Suprapubic skin (tissue), 4 donors: Measurements from ENCODE around the gene NBEA. TPM values are rescaled to one million over a fixed set of nuclear protein-coding genes. Genes with fewer than 3 reads are reported as not detected.

ENCODE experiments used
- DNase-seq, 2 donors: peaks; one replicate each; pipeline ENCODE4 v3.0.0-alpha.2; 2019; ENCODE audit warnings: low spot score in 2 of 2
- H3K27ac ChIP-seq: fragments of 200-600 bp; sonication (generic); one replicate; pipeline ENCODE4 v1.5.1; 2019
- H3K27me3 ChIP-seq: fragments of 200-600 bp; sonication (generic); one replicate; pipeline ENCODE4 v1.5.1; 2019
- H3K36me3 ChIP-seq: fragments of 200-600 bp; sonication (generic); one replicate; pipeline ENCODE4 v1.5.1; 2019
- H3K4me1 ChIP-seq: fragments of 200-600 bp; sonication (generic); one replicate; pipeline ENCODE4 v1.5.1; 2019
- H3K4me3 ChIP-seq: fragments of 200-600 bp; sonication (generic); one replicate; pipeline ENCODE4 v1.5.1; 2019; ENCODE audit warnings: mild to moderate bottlenecking
- H3K9me3 ChIP-seq: fragments of 200-600 bp; sonication (generic); one replicate; pipeline ENCODE4 v1.5.1; 2019
- EP300 ChIP-seq: sonication (generic); formaldehyde crosslinking; IDR thresholded peaks from one replicate; pipeline ENCODE4 v1.6.1; 2017; ENCODE audit warnings: antibody characterized with exemption
- POLR2A ChIP-seq, 2 donors: fragments of 450-650 bp; IDR thresholded peaks; one replicate each; pipeline ENCODE4 v1.6.1; 2017; ENCODE audit warnings: antibody characterized with exemption in 2 of 2, mild to moderate bottlenecking in 2 of 2, moderate library complexity in 2 of 2
- POLR2AphosphoS5 ChIP-seq, 3 donors: sonication (generic); formaldehyde crosslinking; IDR thresholded peaks; one replicate each; pipeline ENCODE4 v1.6.1; 2017; ENCODE audit warnings: antibody characterized with exemption in 3 of 3
- WGBS: methylation state at CpG from one replicate; pipeline ENCODE4 v1.1.5; 2018; 5-methylcytosine and 5-hydroxymethylcytosine counted together
- total RNA-seq, 4 donors: library from RNA; depleted of rRNA; stranded (reverse); fragments of >200 nt; gene quantifications; one replicate each; pipeline ENCODE4 v1.1.0, GENCODE V29; 2016
- TF ChIP-seq, protein P1 (sequence below), 2 donors: fragments of 200-600 bp in 1 of 2; fragments of 450-650 bp in 1 of 2; sonication (generic) in 1 of 2; IDR thresholded peaks; one replicate each; pipeline ENCODE4 v1.5.1; 2016 to 2019; ENCODE audit warnings: antibody characterized with exemption in 2 of 2, mild to moderate bottlenecking in 1 of 2, moderate library complexity in 1 of 2

NBEA gene
- total RNA-seq, 4 donors from 2014 or later = 3.1 to 9.7 (median 4.1) TPM

DNA sequence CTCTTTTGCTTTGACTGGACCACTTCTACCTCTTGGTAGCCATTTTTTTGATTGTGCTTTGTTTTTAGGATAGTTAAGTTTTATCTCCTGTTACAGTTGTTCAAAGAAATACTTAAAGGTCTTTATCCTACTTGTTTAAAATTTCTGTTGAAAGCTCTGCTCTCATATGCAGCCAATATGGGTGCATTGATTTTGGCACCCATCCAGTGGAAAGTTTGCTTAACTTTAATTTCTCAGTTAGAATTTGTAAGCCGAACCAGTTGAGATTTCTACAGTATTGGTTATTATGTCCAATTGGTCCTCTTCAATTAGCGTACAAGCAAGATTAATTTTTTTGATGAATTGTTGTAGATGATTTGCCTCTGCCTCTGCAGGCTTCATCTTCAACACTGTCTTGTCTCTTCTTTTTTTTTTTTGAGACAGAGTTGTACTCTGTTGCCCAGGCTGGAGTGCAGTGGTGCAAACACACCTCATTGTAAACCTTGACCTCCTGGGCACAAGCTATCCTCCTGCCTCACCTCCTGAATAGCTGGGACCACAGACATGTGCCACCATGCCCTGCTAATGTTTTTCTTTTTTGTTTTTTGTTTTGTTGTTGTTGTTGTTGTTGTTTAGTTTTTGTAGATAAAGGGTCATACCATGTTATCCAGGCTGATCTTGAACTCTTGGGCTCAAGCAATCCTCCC is 469.1 kb downstream of the NBEA start:
- Histone ChIP-seq H3K9me3 (no peaks in the 10 kb centered on the region), H3K4me1 (no peaks in the 10 kb centered on the region), H3K27me3 (no peaks in the 10 kb centered on the region), H3K27ac (no peak overlapping the region), H3K4me3 (no peak overlapping the region), H3K36me3 (no peaks in the 10 kb centered on the region)
- no peak for DNase-seq
- TF ChIP-seq POLR2AphosphoS5 (IDR thresholded peaks at IDR 0.05) (no peak), POLR2A (IDR thresholded peaks at IDR 0.05) (no peak), EP300 (no peak)
- TF ChIP-seq, protein P1, sequence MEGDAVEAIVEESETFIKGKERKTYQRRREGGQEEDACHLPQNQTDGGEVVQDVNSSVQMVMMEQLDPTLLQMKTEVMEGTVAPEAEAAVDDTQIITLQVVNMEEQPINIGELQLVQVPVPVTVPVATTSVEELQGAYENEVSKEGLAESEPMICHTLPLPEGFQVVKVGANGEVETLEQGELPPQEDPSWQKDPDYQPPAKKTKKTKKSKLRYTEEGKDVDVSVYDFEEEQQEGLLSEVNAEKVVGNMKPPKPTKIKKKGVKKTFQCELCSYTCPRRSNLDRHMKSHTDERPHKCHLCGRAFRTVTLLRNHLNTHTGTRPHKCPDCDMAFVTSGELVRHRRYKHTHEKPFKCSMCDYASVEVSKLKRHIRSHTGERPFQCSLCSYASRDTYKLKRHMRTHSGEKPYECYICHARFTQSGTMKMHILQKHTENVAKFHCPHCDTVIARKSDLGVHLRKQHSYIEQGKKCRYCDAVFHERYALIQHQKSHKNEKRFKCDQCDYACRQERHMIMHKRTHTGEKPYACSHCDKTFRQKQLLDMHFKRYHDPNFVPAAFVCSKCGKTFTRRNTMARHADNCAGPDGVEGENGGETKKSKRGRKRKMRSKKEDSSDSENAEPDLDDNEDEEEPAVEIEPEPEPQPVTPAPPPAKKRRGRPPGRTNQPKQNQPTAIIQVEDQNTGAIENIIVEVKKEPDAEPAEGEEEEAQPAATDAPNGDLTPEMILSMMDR (IDR thresholded peaks at IDR 0.05) = no peak
- WGBS = 89% methylated on average over 2 of the region's 2 CpGs

DNA sequence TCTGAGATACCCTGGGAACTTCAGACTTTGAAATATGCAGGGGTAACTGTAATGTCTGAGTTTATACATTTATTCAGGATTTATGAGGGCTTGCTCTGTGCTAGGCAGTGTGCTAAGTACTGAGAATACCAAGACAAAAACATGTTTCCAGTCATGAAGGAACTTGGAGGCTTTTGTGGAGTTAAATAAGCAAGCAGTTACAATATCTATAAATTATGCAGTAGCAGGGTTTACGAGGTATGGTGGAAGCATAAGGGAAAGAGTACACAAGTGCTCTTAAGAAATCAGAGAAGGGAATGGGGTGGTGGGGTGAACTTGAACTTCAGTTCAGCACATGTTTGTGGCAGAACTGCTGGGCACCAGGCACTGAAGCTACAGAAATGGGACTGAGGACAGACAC is 506.4 kb downstream of the NBEA start:
- H3K36me3 ChIP-seq = no peaks in the 10 kb centered on the region
- H3K4me1 ChIP-seq = no peaks in the 10 kb centered on the region
- 66% methylated on average over 1 of the region's 1 CpG for WGBS
- no peaks in the 10 kb centered on the region for H3K9me3 ChIP-seq
- H3K27me3 ChIP-seq = no peaks in the 10 kb centered on the region
- H3K4me3 ChIP-seq = no peak overlapping the region
- no peak for DNase-seq
- TF ChIP-seq EP300 (no peak), POLR2AphosphoS5 (IDR thresholded peaks at IDR 0.05) (no peak)
- TF ChIP-seq, protein P1 (IDR thresholded peaks at IDR 0.05) = no peak
- no peak overlapping the region for H3K27ac ChIP-seq

DNA sequence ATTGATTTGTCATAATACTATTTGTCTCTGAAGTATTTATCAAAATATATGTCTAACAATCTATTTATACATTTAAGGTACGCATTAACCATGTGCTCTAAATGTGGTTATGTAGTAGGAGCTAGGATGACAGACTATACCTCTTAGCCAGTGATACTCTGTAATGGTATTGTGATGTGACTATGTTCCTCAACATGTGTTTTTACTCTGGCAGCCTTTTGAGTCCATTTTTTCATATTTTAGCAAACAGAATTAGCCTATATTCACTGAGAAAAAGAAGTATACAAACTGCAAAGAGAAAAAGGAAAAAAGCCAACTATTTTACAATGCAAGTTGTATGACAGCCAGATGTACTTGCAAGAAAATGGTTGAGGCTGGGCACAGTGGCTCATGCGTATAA is 507.8 kb downstream of the NBEA start:
- TF ChIP-seq POLR2AphosphoS5 (IDR thresholded peaks at IDR 0.05) (no peak), POLR2A (IDR thresholded peaks at IDR 0.05) (no peak), EP300 (no peak)
- TF ChIP-seq, protein P1 (IDR thresholded peaks at IDR 0.05) = no peak
- no peak for DNase-seq
- Histone ChIP-seq H3K9me3 (no peaks in the 10 kb centered on the region), H3K4me3 (no peak overlapping the region), H3K4me1 (no peaks in the 10 kb centered on the region), H3K27ac (no peak overlapping the region), H3K27me3 (no peaks in the 10 kb centered on the region), H3K36me3 (no peaks in the 10 kb centered on the region)
- WGBS = 98% methylated on average over 2 of the region's 2 CpGs

DNA sequence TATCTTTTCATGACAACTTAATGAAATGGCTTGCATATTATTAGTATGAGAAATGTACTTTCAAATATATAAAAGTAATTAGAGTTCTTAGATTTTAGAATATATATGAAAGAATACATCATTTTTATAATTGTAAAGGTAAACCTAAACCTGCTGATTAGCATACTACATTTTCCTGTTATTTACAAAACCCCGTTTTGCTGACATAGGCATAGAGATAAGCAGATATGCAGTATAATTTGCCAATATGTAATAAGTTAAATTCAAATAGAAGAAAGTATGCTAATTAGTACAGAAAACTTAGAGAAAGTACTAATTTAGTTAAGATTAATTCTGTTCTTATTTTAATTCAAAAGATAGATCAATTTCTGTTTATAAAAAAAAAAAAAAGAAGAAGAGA is 513.0 kb downstream of the NBEA start:
- 73% methylated on average over 1 of the region's 1 CpG for WGBS
- Histone ChIP-seq H3K4me3 (no peak overlapping the region), H3K27ac (no peak overlapping the region), H3K9me3 (no peaks in the 10 kb centered on the region), H3K36me3 (no peaks in the 10 kb centered on the region), H3K27me3 (no peaks in the 10 kb centered on the region), H3K4me1 (no peaks in the 10 kb centered on the region)
- DNase-seq = no peak
- TF ChIP-seq POLR2AphosphoS5 (IDR thresholded peaks at IDR 0.05) = no peak
- TF ChIP-seq, protein P1 (IDR thresholded peaks at IDR 0.05) = no peak
- no peak for TF ChIP-seq EP300
- no peak for TF ChIP-seq POLR2A (IDR thresholded peaks at IDR 0.05)

DNA sequence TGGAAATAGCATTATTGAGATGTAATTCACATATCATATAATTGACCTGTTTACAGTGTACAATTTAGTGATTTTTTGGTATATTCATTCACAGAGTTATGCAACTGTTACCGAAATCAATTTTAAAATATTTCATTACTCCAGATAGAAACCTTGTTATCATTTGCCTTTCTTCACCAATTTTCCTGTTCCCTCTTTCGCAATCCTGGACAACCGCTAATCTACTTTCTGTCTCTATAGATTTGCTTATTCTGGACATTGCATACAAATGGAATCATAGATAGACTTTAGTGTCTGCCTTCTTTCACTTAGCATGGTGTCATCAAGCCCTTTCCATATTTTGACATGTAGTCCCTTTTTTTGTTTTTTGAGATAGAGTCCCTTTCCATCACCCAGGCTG is 515.2 kb downstream of the NBEA start:
- 97% methylated on average over 3 of the region's 3 CpGs for WGBS

More for the DNA sequence above, 515.2 kb downstream of the NBEA start:
- DNase-seq = no peak
- Histone ChIP-seq H3K27ac (no peak overlapping the region), H3K4me3 (no peak overlapping the region), H3K36me3 (no peaks in the 10 kb centered on the region), H3K4me1 (no peaks in the 10 kb centered on the region), H3K9me3 (no peaks in the 10 kb centered on the region), H3K27me3 (no peaks in the 10 kb centered on the region)
- TF ChIP-seq, protein P1 (IDR thresholded peaks at IDR 0.05) = no peak
- TF ChIP-seq POLR2A (IDR thresholded peaks at IDR 0.05) (no peak), EP300 (no peak)
